K562 (cell line): ENCODE measurements around the gene PLXND1.

Source experiments
- BRF1 ChIP-seq: IDR thresholded peaks from 3 replicates; pipeline ENCODE4 v1.6.1; 2011; ENCODE audit warnings: borderline replicate concordance, mild to moderate bottlenecking; ENCODE audit not compliant: insufficient read length; ENCODE audit errors: extremely low read depth
- CBX2 ChIP-seq: fragments of 200-600 bp; sonication (generic); IDR thresholded peaks from one replicate; pipeline ENCODE4 v1.6.1; 2012; ENCODE audit warnings: mild to moderate bottlenecking, low read length, inconsistent platforms; ENCODE audit not compliant: insufficient read depth, poor library complexity, severe bottlenecking
- EZH2 ChIP-seq: IDR thresholded peaks from 2 replicates; pipeline ENCODE4 v1.6.1; 2012; ENCODE audit warnings: low read depth, mild to moderate bottlenecking, inconsistent platforms, low read length, borderline replicate concordance
- POLR2A ChIP-seq: fragments of 450-650 bp; conservative IDR thresholded peaks from 2 replicates; pipeline ENCODE4 v1.6.1; 2016
- POLR2AphosphoS5 ChIP-seq: IDR thresholded peaks from 2 replicates; pipeline ENCODE4 v1.6.1; 2011; ENCODE audit warnings: mild to moderate bottlenecking, low read depth, low read length, moderate library complexity; ENCODE audit not compliant: control insufficient read depth, insufficient read depth
- SMC3 ChIP-seq: conservative IDR thresholded peaks from 2 replicates; pipeline ENCODE4 v1.6.1; 2011; ENCODE audit warnings: low read depth, low read length, improper control_type of control experiment; ENCODE audit not compliant: insufficient read depth
- TCF7L2 ChIP-seq: fragments of 150-350 bp; IDR thresholded peaks from 2 replicates; pipeline ENCODE4 v1.6.1; 2016; ENCODE audit warnings: low read depth, mild to moderate bottlenecking, low read length, moderate library complexity
- ZFPM2 ChIP-seq: fragments of 250-450 bp; sonication (Bioruptor Pico); IDR thresholded peaks from 2 replicates; pipeline ENCODE4 v1.5.1; 2022; ENCODE audit warnings: mild to moderate bottlenecking
- ZNF830 ChIP-seq: fragments of 250-450 bp; sonication (Bioruptor Pico); IDR thresholded peaks from 2 replicates; pipeline ENCODE4 v1.5.0; 2021; ENCODE audit warnings: mild to moderate bottlenecking
- TF ChIP-seq, protein P1 (sequence below): fragments of 450-650 bp; IDR thresholded peaks from 2 replicates; pipeline ENCODE4 v1.6.1; 2016
- TF ChIP-seq, protein P2 (sequence below), 3 experiments: IDR thresholded peaks in 2 of 3; conservative IDR thresholded peaks in 1 of 3; 2 replicates each; pipeline ENCODE4 v1.5.1; 2011 to 2012; ENCODE audit warnings: low read length in 3 of 3, mild to moderate bottlenecking in 3 of 3, control low read depth in 2 of 3, improper control_type of control experiment in 1 of 3, inconsistent platforms in 1 of 3, low read depth in 1 of 3, mixed read lengths in 1 of 3, moderate library complexity in 1 of 3; ENCODE audit not compliant: insufficient read depth in 2 of 3

GRCh38 chr3:129587566-129588210, 18.8 kb downstream of the PLXND1 start:
- TF ChIP-seq POLR2A = no peak
- TF ChIP-seq CBX2 = no peak
- no peak for TF ChIP-seq POLR2AphosphoS5
- no peak for TF ChIP-seq ZFPM2 (CRISPR knock-in tag)
- TF ChIP-seq, protein P1, sequence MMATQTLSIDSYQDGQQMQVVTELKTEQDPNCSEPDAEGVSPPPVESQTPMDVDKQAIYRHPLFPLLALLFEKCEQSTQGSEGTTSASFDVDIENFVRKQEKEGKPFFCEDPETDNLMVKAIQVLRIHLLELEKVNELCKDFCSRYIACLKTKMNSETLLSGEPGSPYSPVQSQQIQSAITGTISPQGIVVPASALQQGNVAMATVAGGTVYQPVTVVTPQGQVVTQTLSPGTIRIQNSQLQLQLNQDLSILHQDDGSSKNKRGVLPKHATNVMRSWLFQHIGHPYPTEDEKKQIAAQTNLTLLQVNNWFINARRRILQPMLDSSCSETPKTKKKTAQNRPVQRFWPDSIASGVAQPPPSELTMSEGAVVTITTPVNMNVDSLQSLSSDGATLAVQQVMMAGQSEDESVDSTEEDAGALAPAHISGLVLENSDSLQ = no peak
- TF ChIP-seq ZNF830 (CRISPR knock-in tag) = no peak
- TF ChIP-seq BRF1 = no peak
- no peak for TF ChIP-seq SMC3
- TF ChIP-seq, protein P2, sequence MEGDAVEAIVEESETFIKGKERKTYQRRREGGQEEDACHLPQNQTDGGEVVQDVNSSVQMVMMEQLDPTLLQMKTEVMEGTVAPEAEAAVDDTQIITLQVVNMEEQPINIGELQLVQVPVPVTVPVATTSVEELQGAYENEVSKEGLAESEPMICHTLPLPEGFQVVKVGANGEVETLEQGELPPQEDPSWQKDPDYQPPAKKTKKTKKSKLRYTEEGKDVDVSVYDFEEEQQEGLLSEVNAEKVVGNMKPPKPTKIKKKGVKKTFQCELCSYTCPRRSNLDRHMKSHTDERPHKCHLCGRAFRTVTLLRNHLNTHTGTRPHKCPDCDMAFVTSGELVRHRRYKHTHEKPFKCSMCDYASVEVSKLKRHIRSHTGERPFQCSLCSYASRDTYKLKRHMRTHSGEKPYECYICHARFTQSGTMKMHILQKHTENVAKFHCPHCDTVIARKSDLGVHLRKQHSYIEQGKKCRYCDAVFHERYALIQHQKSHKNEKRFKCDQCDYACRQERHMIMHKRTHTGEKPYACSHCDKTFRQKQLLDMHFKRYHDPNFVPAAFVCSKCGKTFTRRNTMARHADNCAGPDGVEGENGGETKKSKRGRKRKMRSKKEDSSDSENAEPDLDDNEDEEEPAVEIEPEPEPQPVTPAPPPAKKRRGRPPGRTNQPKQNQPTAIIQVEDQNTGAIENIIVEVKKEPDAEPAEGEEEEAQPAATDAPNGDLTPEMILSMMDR (IDR thresholded peaks at IDR 0.05 in 2 of 3, conservative IDR thresholded peaks at IDR 0.05 in 1 of 3; ENCODE audit: insufficient read depth in 2 of 3, low read depth in 1 of 3, low read length in 3 of 3) = no peak
- no peak for TF ChIP-seq TCF7L2
- TF ChIP-seq EZH2 = no peak
